ENCODE measurements around the gene PAWR.

- TF ChIP-seq POLR2A (IDR thresholded peaks at IDR 0.05) (no peak), CTCF (IDR thresholded peaks at IDR 0.05) (no peak), POLR2AphosphoS5 (IDR thresholded peaks at IDR 0.05) (no peak), EP300 (IDR thresholded peaks at IDR 0.05) (no peak)
These were observed 17.1 kb upstream of the PAWR start for GRCh38 chr12:79707830-79708229.
